ENCODE data around the gene MFSD6. TPM values are rescaled to one million over a fixed set of nuclear protein-coding genes. Genes with fewer than 3 reads are reported as not detected.
A peak's percentile ranks its signal among the peaks of the same experiment; 100 is the strongest.

MFSD6 gene
- total and polyA plus RNA-seq, 2 of the 8 experiments (the other 6 are each of a cell fraction or from before 2014, with no cell fraction given), result 1.8 to 5.1 TPM

- TF ChIP-seq CHD7 (IDR thresholded peaks at IDR 0.05; ENCODE audit: insufficient replicate concordance, low read length), result no peak
- 0 out of 4 replicates have a peak, but pooled peaks of 1 of the 2 experiments have one; percentile 39 for TF ChIP-seq SIN3A (conservative IDR thresholded peaks at IDR 0.05 in 1 of 2, IDR thresholded peaks at IDR 0.05 in 1 of 2; ENCODE audit: low read depth in 1 of 2, low read length in 2 of 2)
- peak in 1 of 2 experiments; percentile 13; a peak in 1 of 3 replicates for TF ChIP-seq POLR2A (IDR thresholded peaks at IDR 0.05; ENCODE audit: control extremely low read depth in 1 of 2, low read depth in 2 of 2, low read length in 2 of 2)
These were observed at the start of gene MFSD6 (continued) for GRCh38 chr2:190407662-190408537.
